GM21360 (cell line): ENCODE data around the gene FAM20C.
"Not testable (repeated sequence)": the region's sequence is repeated elsewhere in the genome, so short reads cannot be mapped to it uniquely, and the experiment has no call there.

Source experiments
- ATAC-seq: cut with Tn5 transposase; IDR thresholded peaks from one replicate; pipeline ENCODE4 v1.9.1; 2021; ENCODE audit warnings: mild to moderate bottlenecking, moderate library complexity; ENCODE audit not compliant: unreplicated experiment

The FAM20C gene

DNA sequence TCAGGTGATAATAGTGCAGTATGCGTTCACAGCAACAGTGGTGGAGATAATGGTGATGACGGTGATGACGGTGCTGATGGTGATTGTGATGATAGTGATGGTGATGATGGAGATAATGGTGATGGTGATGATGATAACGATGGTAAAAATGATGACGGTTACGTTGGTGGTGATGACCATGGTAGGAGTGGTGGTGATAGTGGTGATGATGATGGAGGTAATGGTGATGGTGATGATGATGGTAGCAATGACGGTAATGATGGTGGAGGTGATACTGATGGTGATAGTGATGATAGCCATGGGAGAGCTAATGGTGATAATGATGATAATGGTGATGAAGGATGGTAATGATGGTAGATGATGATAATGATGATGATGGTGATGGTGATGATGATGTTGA lies 45.0 kb downstream of the FAM20C start:
- ATAC-seq = no peak

DNA sequence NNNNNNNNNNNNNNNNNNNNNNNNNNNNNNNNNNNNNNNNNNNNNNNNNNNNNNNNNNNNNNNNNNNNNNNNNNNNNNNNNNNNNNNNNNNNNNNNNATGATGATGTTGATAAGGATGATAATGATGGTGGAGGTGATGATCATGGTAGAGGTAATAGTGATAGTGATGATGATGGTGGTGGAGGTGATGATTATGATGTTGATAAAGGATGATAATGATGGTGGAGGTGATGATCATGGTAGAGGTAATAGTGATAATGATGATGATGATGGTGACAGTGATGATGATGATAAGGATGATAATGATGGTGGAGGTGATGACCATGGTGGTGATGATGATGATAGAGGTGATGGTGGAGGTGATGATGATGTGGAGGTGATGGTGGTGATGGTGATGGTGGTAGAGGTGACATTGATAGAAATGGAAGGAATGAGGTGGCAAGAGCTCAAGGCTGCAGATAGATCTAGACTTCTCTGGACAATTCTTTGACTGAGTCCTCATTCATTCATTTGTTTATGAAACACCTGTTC lies 47.8 kb downstream of the FAM20C start:
- no peak for ATAC-seq

DNA sequence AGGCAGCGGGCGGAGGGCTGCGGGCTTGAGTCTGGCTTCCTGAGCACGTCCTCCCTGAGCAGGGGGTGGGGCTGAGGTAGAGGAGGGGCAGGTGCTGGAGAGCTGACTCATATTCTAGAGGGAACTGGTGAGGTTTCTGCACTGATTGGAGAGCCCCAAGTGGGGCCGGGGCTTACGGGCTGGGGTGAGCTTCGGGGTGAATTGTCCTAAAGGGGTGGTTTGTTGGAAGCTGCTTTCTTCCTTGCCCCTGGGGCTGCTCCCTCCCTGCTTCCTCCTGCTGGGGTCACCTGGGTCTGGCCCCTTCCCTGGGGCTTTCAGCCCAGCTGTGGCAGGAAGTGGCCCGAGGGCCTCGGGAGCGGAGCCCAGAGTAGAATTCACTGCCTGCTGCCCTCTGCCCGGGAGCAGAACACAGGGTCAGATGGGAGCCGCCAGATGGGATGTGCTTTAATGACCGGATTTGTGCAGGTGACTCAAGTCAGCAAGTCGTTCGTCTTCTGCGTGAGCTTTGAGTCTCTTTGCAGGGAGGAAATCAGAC lies 48.6 kb downstream of the FAM20C start:
- ATAC-seq = no peak

DNA sequence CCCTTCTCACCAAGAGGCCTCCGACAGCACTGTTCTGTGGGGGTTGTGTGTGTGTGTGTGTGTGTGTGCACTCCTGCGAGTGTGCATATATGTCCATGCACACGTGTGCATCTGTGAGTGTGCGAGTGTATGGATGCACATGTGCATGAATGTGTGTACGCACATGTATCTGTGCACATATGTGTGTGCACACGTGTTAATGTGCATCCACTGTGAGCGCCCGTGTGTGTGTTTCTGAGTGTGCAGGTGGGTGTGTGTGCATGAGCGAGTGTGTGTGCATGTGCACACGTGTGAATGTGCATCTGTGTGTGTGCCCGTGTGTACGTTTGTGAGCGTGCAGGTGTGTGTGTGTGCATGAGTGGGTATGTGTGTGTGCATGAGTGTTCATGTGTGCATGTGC lies 49.1 kb downstream of the FAM20C start:
- no peak for ATAC-seq

DNA sequence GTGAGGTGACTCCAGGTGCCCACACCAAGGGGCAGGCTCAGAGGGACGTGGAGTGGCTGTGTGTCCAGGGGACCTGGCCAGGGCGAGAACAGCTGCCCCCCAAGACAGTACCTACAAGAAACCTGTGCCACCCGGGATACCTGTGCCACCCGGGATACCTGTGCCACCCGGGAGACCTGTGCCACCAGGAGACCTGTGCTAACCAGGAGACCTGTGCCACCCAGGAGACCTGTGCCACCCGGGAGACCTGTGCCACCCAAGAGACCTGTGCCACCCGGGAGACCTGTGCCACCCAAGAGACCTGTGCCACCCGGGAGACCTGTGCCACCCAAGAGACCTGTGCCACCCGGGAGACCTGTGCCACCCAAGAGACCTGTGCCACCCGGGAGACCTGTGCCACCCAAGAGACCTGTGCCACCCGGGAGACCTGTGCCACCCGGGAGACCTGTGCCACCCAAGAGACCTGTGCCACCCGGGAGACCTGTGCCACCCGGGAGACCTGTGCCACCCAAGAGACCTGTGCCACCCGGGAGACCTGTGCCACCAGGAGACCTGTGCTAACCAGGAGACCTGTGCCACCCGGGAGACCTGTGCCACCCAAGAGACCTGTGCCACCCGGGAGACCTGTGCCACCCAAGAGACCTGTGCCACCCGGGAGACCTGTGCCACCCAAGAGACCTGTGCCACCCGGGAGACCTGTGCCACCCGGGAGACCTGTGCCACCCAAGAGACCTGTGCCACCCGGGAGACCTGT lies 50.6 kb downstream of the FAM20C start:
- not testable (repeated sequence) for ATAC-seq

DNA sequence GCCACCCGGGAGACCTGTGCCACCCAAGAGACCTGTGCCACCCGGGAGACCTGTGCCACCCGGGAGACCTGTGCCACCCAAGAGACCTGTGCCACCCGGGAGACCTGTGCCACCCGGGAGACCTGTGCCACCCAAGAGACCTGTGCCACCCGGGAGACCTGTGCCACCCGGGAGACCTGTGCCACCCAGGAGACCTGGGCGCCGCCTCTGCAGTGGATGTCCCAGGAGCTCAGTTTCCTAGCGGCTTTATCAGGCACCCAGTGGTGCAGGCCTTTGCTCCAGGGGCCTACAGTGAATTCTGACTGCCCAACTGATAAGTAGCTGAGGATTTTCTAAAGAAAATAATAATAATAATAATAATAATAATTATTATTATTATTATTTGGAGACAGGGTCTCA lies 51.2 kb downstream of the FAM20C start:
- not testable (repeated sequence) for ATAC-seq

DNA sequence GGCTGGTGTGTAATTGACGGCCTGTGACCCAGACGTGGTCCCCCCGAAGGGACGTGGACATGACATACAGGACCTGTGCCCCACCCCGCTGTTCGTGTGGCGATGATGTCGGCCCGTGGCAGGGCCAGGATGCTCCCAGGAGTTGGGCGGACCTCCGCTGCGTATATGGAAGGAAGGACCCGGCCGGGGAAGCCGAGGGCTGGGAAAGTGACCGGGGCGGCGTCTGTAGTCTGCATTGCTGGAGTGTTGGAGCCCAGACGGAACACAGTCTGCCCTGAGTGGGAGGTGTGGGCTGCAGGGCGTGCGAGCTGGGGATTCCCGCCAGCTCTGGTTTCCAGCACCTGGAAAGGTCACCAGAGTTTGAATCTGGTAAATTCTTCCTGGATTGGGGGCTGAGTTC lies 52.6 kb downstream of the FAM20C start:
- ATAC-seq = no peak

DNA sequence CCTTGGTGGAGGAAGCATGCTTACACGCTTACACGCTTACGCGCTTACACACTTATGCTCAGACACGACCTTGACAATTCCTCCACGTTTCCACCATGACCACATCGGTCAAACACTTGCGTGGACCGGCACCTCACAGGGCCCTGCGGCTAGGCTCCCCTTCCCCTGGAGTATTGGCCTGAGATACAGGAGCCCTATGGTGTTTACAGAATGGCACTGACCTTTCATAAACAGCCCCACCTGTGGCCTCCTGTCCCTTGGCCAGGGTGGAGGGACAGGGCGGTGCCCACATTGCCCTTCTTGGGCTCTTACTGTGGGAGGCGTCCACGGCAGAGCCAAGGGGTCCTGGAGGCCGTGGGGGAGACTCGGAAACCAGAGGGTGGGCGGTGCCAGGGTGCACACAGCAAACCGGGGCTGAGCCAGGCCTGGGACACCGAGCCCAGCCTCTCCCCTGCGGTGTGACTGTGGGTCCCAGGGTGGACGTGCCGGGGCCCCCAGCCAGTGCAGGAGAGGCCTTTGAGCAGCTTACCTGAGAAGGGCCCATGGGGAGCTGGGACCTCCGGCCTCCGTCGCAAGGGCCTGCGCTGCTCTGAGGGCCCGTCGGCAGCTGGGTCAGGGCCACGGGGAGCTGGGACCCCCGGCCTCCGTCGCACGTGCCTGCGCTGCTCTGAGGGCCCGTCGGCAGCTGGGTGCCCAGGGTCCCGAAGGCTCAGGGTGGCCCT lies 53.4 kb downstream of the FAM20C start:
- no peak for ATAC-seq

DNA sequence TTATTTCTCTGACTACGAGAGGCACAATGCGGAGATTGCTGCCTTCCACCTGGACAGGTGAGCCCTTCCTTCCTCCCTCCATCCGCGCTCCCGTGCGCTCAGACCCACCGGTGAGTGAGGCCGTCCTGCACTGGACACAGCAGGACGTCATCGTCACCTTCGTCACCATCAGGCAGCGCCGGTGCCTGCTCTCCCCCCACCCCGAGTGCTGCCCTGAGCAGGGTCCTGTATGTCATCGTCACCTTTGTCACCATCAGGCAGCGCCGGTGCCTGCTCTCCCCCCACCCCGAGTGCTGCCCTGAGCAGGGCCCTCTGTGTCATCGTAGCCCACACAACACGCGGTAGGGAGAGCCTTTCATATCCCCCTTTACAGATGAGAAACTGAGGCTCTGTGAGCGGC lies 54.1 kb downstream of the FAM20C start:
- ATAC-seq = no peak

DNA sequence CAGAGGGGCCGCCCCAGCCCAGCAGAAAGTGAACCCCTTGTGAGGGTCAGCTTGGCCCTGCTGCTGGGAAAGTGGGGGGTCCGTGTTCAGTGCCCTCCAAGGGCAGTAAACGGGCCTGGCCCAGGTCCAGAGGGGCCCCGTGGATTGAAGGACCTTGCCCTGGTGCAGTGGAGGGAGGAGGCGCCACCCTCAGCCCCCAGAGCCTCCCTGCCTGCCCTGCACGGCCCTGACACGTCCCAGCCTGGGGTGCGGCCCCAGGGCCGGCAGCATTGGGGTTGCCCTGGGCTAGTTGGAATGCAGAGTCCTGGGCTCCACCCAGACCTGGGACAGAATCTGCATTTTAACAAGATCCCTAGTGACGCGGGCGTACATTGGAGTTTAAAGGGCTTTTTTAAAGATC lies 54.8 kb downstream of the FAM20C start:
- ATAC-seq = no peak

DNA sequence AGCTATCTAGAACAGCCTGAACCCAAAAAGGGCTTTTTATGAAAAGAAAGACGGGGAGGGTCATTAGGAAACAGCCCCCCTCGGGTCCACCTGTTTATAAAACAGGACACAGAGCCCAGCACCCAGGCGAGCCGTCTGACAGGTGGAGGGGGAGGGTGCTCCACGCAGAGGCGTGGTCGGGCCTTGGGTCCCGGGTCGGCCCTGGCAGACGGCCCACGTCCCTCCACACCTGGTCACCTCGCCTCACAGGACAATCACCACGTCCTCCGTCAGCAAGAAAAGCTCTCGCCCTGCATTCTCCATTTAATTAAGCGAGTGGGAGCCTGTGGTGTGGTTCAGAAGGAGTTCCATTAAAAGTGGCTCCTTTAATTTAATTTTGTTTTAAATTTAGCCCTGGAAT lies 55.3 kb downstream of the FAM20C start:
- no peak for ATAC-seq

DNA sequence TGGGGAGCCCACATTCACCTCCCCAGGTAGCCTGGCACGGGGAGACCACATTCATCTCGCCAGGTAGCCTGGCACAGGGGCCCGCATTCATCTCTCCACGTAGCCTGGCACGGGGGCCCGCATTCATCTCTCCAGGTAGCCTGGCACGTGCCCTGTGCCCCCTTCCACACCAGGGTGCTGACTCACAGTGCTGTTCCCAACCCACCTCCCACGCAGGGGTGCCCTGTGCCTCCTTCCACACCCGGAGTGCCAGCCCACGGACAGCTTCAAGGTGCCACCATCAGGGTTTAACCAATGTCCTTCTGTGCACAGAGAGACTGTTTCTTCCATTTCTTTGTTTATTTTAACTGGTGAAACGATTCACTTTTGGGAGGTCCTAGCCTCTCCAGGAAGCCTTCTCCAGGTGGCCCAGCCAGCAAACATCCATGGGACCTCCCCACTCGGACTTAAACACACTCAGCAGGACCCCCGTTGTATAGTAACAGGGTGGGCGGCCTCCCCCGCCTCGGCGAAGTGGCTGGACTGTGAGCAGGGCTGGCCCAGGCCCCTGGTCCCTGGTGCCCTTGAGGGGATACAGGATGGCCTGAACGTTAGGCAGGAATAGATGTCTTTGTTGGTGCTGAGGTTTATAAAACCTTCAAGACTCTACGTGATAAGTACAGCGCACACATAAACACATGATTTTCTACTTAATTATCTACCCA lies 56.5 kb downstream of the FAM20C start:
- ATAC-seq = no peak

DNA sequence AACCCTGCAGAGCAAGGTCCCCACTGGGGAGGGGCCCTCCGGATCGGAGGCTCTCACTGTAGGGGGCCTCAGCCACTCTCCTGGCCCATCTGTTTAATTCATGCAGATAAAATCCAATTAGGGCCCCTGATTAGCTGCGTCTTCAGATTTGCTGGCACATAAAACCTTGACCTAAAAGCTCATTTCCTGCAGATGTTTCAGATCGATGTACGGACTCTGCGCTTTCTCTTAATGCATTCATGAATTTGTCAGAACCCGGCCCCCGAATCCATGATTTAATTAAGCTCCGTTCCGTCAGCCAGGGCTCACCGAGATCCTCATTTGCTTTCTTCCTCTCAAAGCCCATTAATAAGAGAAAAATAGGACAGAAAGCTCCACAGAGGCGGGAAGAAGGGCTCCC lies 57.6 kb downstream of the FAM20C start:
- ATAC-seq = no peak

DNA sequence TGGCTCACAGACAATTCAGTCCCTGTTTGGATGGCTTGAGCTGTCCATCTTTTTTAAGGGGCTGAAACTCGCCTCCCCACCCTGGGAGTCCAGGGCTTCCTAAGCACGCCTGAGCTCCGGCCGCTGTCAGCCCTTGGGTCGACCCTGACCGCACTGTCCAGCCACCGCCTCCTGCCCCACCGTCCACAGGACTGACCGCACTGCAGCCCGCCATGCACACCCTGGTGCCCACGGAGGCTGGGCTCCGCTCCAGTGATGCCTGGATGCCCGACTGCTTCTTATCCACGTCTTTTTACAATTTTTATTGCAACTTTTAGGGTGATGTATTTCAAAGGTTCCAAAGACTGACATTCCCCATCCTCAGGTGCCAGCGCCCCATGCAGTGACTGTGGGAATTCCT lies 58.2 kb downstream of the FAM20C start:
- ATAC-seq = no peak

DNA sequence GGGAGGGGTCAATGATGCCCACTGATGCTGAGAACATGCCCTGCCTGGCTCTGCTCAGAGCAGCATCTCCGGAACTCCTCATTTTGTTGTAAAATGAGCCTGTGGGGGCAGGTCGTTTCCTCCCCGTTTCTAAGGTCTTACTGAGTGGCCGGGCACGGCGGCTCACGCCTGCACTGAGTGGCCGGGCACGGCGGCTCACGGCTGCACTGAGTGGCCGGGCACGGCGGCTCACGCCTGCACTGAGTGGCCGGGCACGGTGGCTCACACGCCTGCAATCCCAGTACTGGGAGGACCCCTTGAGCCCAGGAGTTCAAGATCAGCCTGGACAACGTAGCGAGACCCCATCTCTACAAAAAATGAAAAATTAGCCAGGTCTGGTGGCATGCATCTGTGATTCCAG lies 58.6 kb downstream of the FAM20C start:
- ATAC-seq = no peak

DNA sequence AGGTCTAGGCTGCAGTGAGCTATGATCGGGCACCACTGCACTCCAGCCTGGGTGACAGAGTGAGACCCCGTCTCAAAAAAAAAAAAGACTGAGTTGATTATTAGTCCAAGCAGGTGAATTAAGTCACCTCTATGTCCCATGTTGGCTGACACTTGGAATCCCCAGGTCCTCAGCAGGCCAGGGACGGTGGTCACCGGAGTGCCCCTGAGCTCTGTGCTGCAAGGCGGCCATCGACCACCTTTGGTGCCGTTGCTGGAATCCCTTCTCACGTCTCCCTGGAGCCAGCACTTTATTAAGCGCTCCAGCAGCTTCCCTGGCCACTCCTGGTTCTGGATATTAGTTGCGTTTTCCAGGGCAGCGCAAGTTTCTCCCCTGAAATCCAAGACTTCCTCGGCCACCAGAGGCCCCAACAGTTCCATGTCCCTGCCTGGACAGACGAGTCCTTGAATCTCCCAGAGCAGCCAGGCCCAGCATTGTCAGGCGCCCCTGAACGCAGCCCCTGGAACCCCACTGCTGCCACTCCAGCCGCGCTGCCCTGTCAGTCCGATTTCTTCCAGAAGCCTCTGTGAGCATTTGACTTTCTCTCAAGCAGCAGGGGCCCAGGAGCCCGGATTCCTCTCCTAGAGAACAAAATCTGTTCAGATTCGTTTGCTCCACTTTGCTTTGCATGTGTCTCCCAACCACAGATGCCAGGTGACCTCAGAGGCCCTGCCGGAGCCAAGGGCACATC lies 59.2 kb downstream of the FAM20C start:
- ATAC-seq = no peak

DNA sequence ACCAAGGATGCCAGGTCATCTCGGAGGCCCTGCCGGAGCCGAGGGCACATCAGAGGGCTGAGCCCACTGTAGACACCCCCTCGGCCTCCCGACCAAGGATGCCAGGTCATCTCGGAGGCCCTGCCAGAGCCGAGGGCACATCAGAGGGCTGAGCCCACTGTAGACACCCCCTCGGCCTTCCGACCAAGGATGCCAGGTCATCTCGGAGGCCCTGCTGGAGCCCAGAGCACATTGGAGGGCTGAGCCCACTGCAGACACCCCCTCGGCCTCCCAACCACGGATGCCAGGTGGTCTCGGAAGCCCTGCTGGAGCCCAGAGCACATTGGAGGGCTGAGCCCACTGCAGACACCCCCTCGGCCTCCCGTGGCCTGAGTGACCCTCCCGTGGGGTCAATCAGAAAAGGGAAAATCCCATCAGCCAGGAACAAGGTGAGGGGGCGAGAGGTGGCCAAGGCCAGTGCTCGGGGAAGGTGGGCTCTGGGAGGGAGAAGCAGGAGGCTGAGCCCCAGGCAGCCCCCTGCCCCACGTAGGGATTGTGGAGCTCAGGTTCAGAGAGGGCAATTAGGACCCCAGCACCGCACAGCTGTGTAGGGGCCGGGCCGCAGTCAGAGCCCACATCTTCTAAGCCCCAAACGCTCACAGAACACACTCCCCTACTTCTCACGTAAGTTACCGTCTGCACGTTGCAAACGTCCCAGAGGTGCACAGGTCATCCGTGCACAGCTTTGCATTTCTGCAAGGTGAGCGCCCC lies 60.0 kb downstream of the FAM20C start:
- no peak for ATAC-seq

DNA sequence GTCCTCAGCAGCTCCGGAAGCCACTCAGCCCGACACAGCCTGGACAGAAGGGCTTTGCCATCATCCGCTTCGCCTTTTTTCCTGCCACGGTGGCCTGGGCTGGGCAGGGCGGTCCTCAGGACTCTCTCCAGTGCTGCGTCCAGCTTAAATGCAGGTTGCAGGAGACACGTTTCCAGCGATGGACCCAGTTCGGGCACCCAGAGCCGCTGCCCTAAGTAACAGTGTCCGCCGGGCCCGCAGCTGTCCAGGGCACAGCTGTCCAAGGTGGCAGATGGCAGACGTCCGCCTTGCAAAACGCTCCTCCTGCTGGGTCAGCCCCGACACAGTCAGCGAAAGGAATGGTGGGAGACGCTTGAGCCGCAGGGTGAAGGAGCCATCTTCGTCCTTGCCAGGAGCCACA lies 60.6 kb downstream of the FAM20C start:
- no peak for ATAC-seq

DNA sequence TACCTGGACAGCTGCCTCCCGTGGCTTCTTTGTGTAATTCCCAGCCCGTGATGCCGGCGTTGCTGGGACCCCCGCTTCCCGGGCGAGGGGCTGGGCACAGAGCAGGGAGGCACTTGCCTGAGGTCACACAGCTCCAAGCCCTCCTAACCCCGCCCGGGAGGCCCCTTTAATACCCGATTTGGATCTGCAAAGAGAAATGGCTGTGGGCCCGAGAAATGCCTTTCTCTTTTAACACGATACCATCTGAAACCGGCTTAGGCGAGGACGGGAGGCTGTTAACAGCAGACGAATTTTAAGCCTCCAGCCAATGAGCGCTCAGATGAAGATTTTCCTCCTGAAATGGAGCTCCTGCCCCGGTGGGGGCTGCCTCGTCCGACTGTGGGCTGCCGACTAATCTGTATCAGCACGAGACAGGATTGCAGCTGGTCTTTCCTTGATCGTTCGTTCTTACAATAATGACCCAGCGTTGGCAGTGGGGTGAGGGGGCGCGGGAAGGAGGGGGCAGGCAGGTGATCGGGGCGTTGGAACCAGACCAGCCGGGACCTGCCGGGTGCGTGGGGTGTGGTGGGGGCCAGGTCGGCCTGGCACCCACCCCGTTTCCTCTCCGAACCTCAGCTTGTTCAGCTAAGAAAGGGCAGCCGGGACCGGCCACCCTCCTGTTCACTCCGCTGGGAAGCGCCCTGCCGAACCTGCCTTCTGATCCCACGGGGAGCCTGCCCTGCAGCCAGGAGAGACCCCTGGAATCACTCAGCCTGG lies 61.4 kb downstream of the FAM20C start:
- ATAC-seq = no peak
